Nephron progenitor cell (in vitro differentiated cells): ENCODE measurements around the gene ZNF559.
"Not testable (repeated sequence)": the region's sequence is repeated elsewhere in the genome, so short reads cannot be mapped to it uniquely, and the experiment has no call there.

Source experiments
- DNase-seq: peaks from one replicate; pipeline ENCODE4 v3.0.0; 2021
- H3K27ac Mint-ChIP-seq: 2 replicates; pipeline ENCODE4 v1.8.0; 2021; ENCODE audit warnings: mild to moderate bottlenecking, moderate library complexity, mixed read lengths
- H3K27me3 Mint-ChIP-seq: 2 replicates; pipeline ENCODE4 v1.8.0; 2021; ENCODE audit warnings: mild to moderate bottlenecking, low read depth, mixed read lengths; ENCODE audit not compliant: poor library complexity
- H3K36me3 Mint-ChIP-seq: 2 replicates; pipeline ENCODE4 v1.8.0; 2021; ENCODE audit warnings: low read depth, mixed read lengths
- H3K4me1 Mint-ChIP-seq: 2 replicates; pipeline ENCODE4 v1.8.0; 2021; ENCODE audit warnings: mixed read lengths
- H3K4me3 Mint-ChIP-seq: 2 replicates; pipeline ENCODE4 v1.8.0; 2021; ENCODE audit warnings: mild to moderate bottlenecking, moderate library complexity, mixed read lengths
- H3K9me3 Mint-ChIP-seq: 2 replicates; pipeline ENCODE4 v1.8.0; 2021; ENCODE audit warnings: mild to moderate bottlenecking, moderate library complexity, mixed read lengths
- CTCF ChIP-seq: fragments of 200-600 bp; sonication (generic); IDR thresholded peaks from 2 replicates; pipeline ENCODE4 v1.5.0; 2021; ENCODE audit warnings: antibody characterized with exemption

The ZNF559 gene

GRCh38 chr19:9323919-9324583 lies at the start of gene ZNF559:
TSS of gene ZNF559 (plus strand) at chr19:9324179. CDS start at chr19:9338550, 14,371 bp downstream.
- peaks cover 10% of the 10 kb centered on the region for H3K4me1 Mint-ChIP-seq
- H3K4me3 Mint-ChIP-seq, result peak within 1 kb of the TSS; percentile 91
- peak; percentile 95 for DNase-seq
- H3K36me3 Mint-ChIP-seq, result peaks cover 74% of the 10 kb centered on the region
- peaks cover 86% of the 10 kb centered on the region for H3K9me3 Mint-ChIP-seq
- H3K27me3 Mint-ChIP-seq, result peaks cover 9% of the 10 kb centered on the region
- peak; percentile 40 for TF ChIP-seq CTCF
- H3K27ac Mint-ChIP-seq, result peak within 1 kb of the TSS; percentile 98

GRCh38 chr19:9283485-9283884 lies 40.5 kb upstream of the ZNF559 start:
- not testable (repeated sequence) for H3K36me3 Mint-ChIP-seq, H3K4me3 Mint-ChIP-seq, H3K4me1 Mint-ChIP-seq, H3K27me3 Mint-ChIP-seq, DNase-seq, H3K27ac Mint-ChIP-seq
- peaks cover 78% of the 10 kb centered on the region for H3K9me3 Mint-ChIP-seq

GRCh38 chr19:9289231-9289884 lies 34.6 kb upstream of the ZNF559 start:
- no peak for DNase-seq
- H3K4me3 Mint-ChIP-seq, result no peak overlapping the region
- no peaks in the 10 kb centered on the region for H3K4me1 Mint-ChIP-seq
- no peak for TF ChIP-seq CTCF
- no peak overlapping the region for H3K27ac Mint-ChIP-seq
- peaks cover 82% of the 10 kb centered on the region for H3K9me3 Mint-ChIP-seq
- no peaks in the 10 kb centered on the region for H3K27me3 Mint-ChIP-seq
- H3K36me3 Mint-ChIP-seq, result peaks cover 50% of the 10 kb centered on the region

GRCh38 chr19:9295411-9295849 lies 28.5 kb upstream of the ZNF559 start:
- peaks cover 96% of the 10 kb centered on the region for H3K9me3 Mint-ChIP-seq

GRCh38 chr19:9296336-9296735 lies 27.6 kb upstream of the ZNF559 start:
- no peak for TF ChIP-seq CTCF
- H3K27ac Mint-ChIP-seq, result no peak overlapping the region
- no peak for DNase-seq
- H3K27me3 Mint-ChIP-seq, result peaks cover 2% of the 10 kb centered on the region
- no peaks in the 10 kb centered on the region for H3K4me1 Mint-ChIP-seq
- H3K4me3 Mint-ChIP-seq, result no peak overlapping the region
- peaks cover 98% of the 10 kb centered on the region for H3K36me3 Mint-ChIP-seq
- peaks cover 97% of the 10 kb centered on the region for H3K9me3 Mint-ChIP-seq

More at GRCh38 chr19:9295411-9295849, 28.5 kb upstream of the ZNF559 start:
- H3K36me3 Mint-ChIP-seq, result peaks cover 96% of the 10 kb centered on the region
- DNase-seq, result no peak
- no peak for TF ChIP-seq CTCF
- H3K27me3 Mint-ChIP-seq, result peaks cover 2% of the 10 kb centered on the region
- no peak overlapping the region for H3K4me3 Mint-ChIP-seq
- H3K27ac Mint-ChIP-seq, result no peak overlapping the region
- no peaks in the 10 kb centered on the region for H3K4me1 Mint-ChIP-seq

GRCh38 chr19:9306443-9306842 lies 17.5 kb upstream of the ZNF559 start:
- no peak overlapping the region for H3K27ac Mint-ChIP-seq
- H3K4me3 Mint-ChIP-seq, result no peak overlapping the region
- H3K27me3 Mint-ChIP-seq, result peaks cover 2% of the 10 kb centered on the region
- peaks cover 68% of the 10 kb centered on the region for H3K36me3 Mint-ChIP-seq
- peaks cover 78% of the 10 kb centered on the region for H3K9me3 Mint-ChIP-seq
- DNase-seq, result no peak
- no peak for TF ChIP-seq CTCF
- H3K4me1 Mint-ChIP-seq, result peaks cover 14% of the 10 kb centered on the region
